ENCODE data around the gene LGI2. TPM values are rescaled to one million over a fixed set of nuclear protein-coding genes. Genes with fewer than 3 reads are reported as not detected.

LGI2 gene
- total RNA-seq, 1 donor from 2014 or later, result 0.56 TPM

DNA sequence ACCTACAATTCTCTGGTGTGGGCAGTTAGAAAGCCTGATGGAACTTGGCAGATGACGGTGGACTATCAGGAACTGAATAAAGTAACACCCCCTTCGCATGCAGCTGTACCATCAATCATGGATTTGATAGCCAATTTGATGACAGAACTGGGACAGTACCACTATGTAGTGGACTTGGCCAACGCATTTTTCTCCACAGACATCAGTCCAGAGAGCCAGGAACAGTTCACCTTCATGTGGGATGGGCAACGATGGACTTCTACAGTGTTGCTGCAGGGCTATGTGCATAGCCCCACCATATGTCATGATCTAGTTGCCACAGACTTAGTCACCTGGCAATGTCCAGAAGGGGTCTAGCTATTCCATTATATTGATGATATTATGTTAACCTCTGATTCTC lies 63.4 kb downstream of the LGI2 start:
- no peak for TF ChIP-seq EZH2phosphoT487 (IDR thresholded peaks at IDR 0.05)
- TF ChIP-seq, protein P1, sequence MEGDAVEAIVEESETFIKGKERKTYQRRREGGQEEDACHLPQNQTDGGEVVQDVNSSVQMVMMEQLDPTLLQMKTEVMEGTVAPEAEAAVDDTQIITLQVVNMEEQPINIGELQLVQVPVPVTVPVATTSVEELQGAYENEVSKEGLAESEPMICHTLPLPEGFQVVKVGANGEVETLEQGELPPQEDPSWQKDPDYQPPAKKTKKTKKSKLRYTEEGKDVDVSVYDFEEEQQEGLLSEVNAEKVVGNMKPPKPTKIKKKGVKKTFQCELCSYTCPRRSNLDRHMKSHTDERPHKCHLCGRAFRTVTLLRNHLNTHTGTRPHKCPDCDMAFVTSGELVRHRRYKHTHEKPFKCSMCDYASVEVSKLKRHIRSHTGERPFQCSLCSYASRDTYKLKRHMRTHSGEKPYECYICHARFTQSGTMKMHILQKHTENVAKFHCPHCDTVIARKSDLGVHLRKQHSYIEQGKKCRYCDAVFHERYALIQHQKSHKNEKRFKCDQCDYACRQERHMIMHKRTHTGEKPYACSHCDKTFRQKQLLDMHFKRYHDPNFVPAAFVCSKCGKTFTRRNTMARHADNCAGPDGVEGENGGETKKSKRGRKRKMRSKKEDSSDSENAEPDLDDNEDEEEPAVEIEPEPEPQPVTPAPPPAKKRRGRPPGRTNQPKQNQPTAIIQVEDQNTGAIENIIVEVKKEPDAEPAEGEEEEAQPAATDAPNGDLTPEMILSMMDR (IDR thresholded peaks at IDR 0.05), result no peak
- no peak for TF ChIP-seq EZH2 (IDR thresholded peaks at IDR 0.05)
- no peak overlapping the region for H3K4me3 Mint-ChIP-seq
- Histone ChIP-seq H4K20me1 (ENCODE audit: low read depth) (no peaks in the 10 kb centered on the region), H3F3A (ENCODE audit: low read depth) (no peaks in the 10 kb centered on the region), H3K36me3 (no peaks in the 10 kb centered on the region), H3K27me3 (no peaks in the 10 kb centered on the region), H3K27ac (no peak overlapping the region), H3K4me1 (no peaks in the 10 kb centered on the region), H3K4me3 (no peak overlapping the region), H2AFZ (replicated peaks) (no peak overlapping the region), H3K4me2 (no peak overlapping the region), H3K9ac (no peak overlapping the region), H3K9me3 (ENCODE audit: low read depth) (peaks cover 12% of the 10 kb centered on the region), H3K79me2 (ENCODE audit: low read depth) (no peaks in the 10 kb centered on the region)
- no peaks in the 10 kb centered on the region for H3K27me3 Mint-ChIP-seq (ENCODE audit: insufficient read depth, low read depth)
- DNase-seq (ENCODE audit: low spot score), result no peak
- H3K4me1 Mint-ChIP-seq, result no peaks in the 10 kb centered on the region
- peaks cover 35% of the 10 kb centered on the region for H3K9me3 Mint-ChIP-seq
- H3K27ac Mint-ChIP-seq, result no peak overlapping the region
- no peaks in the 10 kb centered on the region for H3K36me3 Mint-ChIP-seq

DNA sequence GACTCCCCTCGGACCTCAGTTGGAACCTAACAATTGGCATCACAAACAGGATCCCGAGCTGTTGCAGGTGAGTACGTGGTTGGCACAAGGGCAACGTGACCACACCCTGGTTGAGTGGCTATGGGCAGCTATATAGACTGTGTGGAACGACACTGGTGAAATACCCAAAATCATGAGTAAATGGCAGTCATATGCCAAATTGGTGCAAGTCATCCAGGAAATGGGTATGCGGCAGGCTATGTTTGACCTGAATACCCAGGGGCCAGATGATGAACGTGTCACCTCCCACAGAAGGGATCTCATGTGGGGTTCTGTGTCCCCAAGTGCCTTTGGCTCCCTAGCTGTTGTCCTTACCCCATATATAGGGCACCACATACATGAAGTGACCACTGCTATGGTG lies 64.7 kb downstream of the LGI2 start:
- Mint-ChIP-seq H3K27me3 (ENCODE audit: insufficient read depth, low read depth) (no peaks in the 10 kb centered on the region), H3K36me3 (no peaks in the 10 kb centered on the region), H3K4me3 (no peak overlapping the region), H3K27ac (no peak overlapping the region), H3K4me1 (no peaks in the 10 kb centered on the region), H3K9me3 (peaks cover 35% of the 10 kb centered on the region)
- no peak overlapping the region for H3K4me3 ChIP-seq
- no peaks in the 10 kb centered on the region for H3K36me3 ChIP-seq
- H3K79me2 ChIP-seq (ENCODE audit: low read depth), result no peaks in the 10 kb centered on the region
- TF ChIP-seq EZH2 (IDR thresholded peaks at IDR 0.05), result no peak
- no peak for TF ChIP-seq EZH2phosphoT487 (IDR thresholded peaks at IDR 0.05)
- TF ChIP-seq, protein P1 (IDR thresholded peaks at IDR 0.05), result no peak
- H3K27me3 ChIP-seq, result no peaks in the 10 kb centered on the region
- H3K9me3 ChIP-seq (ENCODE audit: low read depth), result peaks cover 12% of the 10 kb centered on the region
- H3K9ac ChIP-seq, result no peak overlapping the region
- DNase-seq (ENCODE audit: low spot score), result no peak
- H3K4me1 ChIP-seq, result no peaks in the 10 kb centered on the region
- H3F3A ChIP-seq (ENCODE audit: low read depth), result no peaks in the 10 kb centered on the region
- H3K4me2 ChIP-seq, result no peak overlapping the region
- H4K20me1 ChIP-seq (ENCODE audit: low read depth), result no peaks in the 10 kb centered on the region
- no peak overlapping the region for H2AFZ ChIP-seq (replicated peaks)
- no peak overlapping the region for H3K27ac ChIP-seq

DNA sequence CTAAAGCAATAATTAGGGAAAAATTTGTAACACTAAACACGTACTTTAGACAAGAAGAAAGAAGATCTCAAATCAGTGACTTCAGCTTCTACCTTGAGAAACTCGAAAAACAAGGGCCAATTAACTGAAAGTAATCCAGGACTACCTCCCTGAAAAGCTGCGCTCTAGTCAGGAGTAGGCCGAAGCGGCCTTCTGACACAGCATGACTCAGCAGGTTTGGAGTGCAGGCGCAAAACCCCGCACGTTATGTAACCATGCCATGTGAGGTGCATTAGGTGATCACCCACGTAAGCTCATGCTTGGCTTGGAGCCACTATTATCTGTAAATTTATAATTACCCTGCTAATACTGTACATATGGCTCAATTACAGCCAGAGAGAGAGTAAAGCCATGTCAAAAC lies 65.1 kb downstream of the LGI2 start:
- no peak overlapping the region for H3K27ac Mint-ChIP-seq
- no peaks in the 10 kb centered on the region for H3K79me2 ChIP-seq (ENCODE audit: low read depth)
- no peaks in the 10 kb centered on the region for H3K36me3 Mint-ChIP-seq
- H3F3A ChIP-seq (ENCODE audit: low read depth), result no peaks in the 10 kb centered on the region
- no peaks in the 10 kb centered on the region for H3K27me3 ChIP-seq
- H3K9me3 ChIP-seq (ENCODE audit: low read depth), result peaks cover 12% of the 10 kb centered on the region
- no peak overlapping the region for H3K4me3 Mint-ChIP-seq
- H3K4me3 ChIP-seq, result no peak overlapping the region
- no peaks in the 10 kb centered on the region for H3K27me3 Mint-ChIP-seq (ENCODE audit: insufficient read depth, low read depth)
- no peak overlapping the region for H3K4me2 ChIP-seq
- H3K27ac ChIP-seq, result no peak overlapping the region
- H4K20me1 ChIP-seq (ENCODE audit: low read depth), result no peaks in the 10 kb centered on the region
- TF ChIP-seq EZH2 (IDR thresholded peaks at IDR 0.05) (no peak), EZH2phosphoT487 (IDR thresholded peaks at IDR 0.05) (no peak)
- TF ChIP-seq, protein P1 (IDR thresholded peaks at IDR 0.05), result no peak
- no peak overlapping the region for H2AFZ ChIP-seq (replicated peaks)
- H3K36me3 ChIP-seq, result no peaks in the 10 kb centered on the region
- no peak overlapping the region for H3K9ac ChIP-seq
- no peaks in the 10 kb centered on the region for H3K4me1 Mint-ChIP-seq
- peak; percentile 27 for DNase-seq (ENCODE audit: low spot score)
- peaks cover 35% of the 10 kb centered on the region for H3K9me3 Mint-ChIP-seq
- no peaks in the 10 kb centered on the region for H3K4me1 ChIP-seq
